HepG2 (cell line): ENCODE results near the gene ARVCF. TPM values are rescaled to one million over a fixed set of nuclear protein-coding genes. Genes with fewer than 3 reads are reported as not detected.
A peak's percentile ranks its signal among the peaks of the same experiment; 100 is the strongest.

ENCODE experiments used
- ESRRA ChIP-seq: sonication (generic); formaldehyde crosslinking; IDR thresholded peaks from 2 replicates; pipeline ENCODE4 v1.5.1; 2020; ENCODE audit warnings: mild to moderate bottlenecking, low read depth, missing genetic modification reagents
- FOSL1 ChIP-seq: sonication (generic); formaldehyde crosslinking; IDR thresholded peaks from 2 replicates; pipeline ENCODE4 v1.9.0; 2021; ENCODE audit warnings: missing genetic modification reagents, borderline replicate concordance
- GMEB1 ChIP-seq: sonication (generic); formaldehyde crosslinking; IDR thresholded peaks from 2 replicates; pipeline ENCODE4 v1.5.1; 2020; ENCODE audit warnings: missing genetic modification reagents, mild to moderate bottlenecking, borderline replicate concordance
- JUND ChIP-seq: sonication (generic); formaldehyde crosslinking; IDR thresholded peaks from 2 replicates; pipeline ENCODE4 v1.8.0; 2022; ENCODE audit warnings: mild to moderate bottlenecking, missing genetic modification reagents
- NFAT5 ChIP-seq: sonication (generic); formaldehyde crosslinking; IDR thresholded peaks from 2 replicates; pipeline ENCODE4 v1.4.0; 2020; ENCODE audit warnings: missing genetic modification reagents
- NFE2L1 ChIP-seq: sonication (generic); formaldehyde crosslinking; IDR thresholded peaks from 2 replicates; pipeline ENCODE4 v1.4.0; 2020; ENCODE audit warnings: missing genetic modification reagents, mild to moderate bottlenecking, borderline replicate concordance
- RFXANK ChIP-seq: IDR thresholded peaks from 2 replicates; pipeline ENCODE4 v1.6.1; 2016
- RNF219 ChIP-seq: sonication (generic); formaldehyde crosslinking; IDR thresholded peaks from 2 replicates; pipeline ENCODE4 v1.5.0; 2020; ENCODE audit warnings: mild to moderate bottlenecking, missing genetic modification reagents
- SMAD3 ChIP-seq: sonication (generic); formaldehyde crosslinking; IDR thresholded peaks from 2 replicates; pipeline ENCODE4 v1.4.0; 2020; ENCODE audit warnings: missing genetic modification reagents
- ZBTB14 ChIP-seq: sonication (generic); formaldehyde crosslinking; IDR thresholded peaks from 2 replicates; pipeline ENCODE4 v1.4.0; 2020; ENCODE audit warnings: missing genetic modification reagents
- ZKSCAN1 ChIP-seq: fragments of 150-350 bp; IDR thresholded peaks from 2 replicates; pipeline ENCODE4 v1.6.1; 2014; ENCODE audit warnings: low read length
- ZNF784 ChIP-seq: sonication (generic); formaldehyde crosslinking; IDR thresholded peaks from 2 replicates; pipeline ENCODE4 v1.5.1; 2020; ENCODE audit warnings: missing genetic modification reagents, mild to moderate bottlenecking, borderline replicate concordance
- ZNF792 ChIP-seq: IDR thresholded peaks from 2 replicates; pipeline ENCODE4 v1.6.1; 2016
- polyA plus RNA-seq, 8 experiments: library from polyadenylated mRNA; depleted of rRNA in 3 of 8; stranded (reverse) in 7 of 8; unstranded in 1 of 8; fragments of >200 nt; fragmentation: Illumina TruSeq in 4 of 8; extraction: Trizol in 4 of 8; gene quantifications; 2 replicates each; pipeline versions ENCODE4 v1.2.1 to v1.2.3, GENCODE V29; 2011 to 2016; ENCODE audit warnings: low read depth in 4 of 8, missing spikeins in 1 of 8, mixed read lengths in 1 of 8; ENCODE audit not compliant: insufficient read depth in 1 of 8
- total RNA-seq, 5 experiments: library from RNA; depleted of rRNA; stranded (reverse); fragments of >200 nt; fragmentation: Illumina TruSeq; extraction: Trizol; gene quantifications; 2 replicates each; pipeline ENCODE4 v1.2.3, GENCODE V29; 2016; ENCODE audit warnings: low read depth in 1 of 5

Gene ARVCF
- total and polyA plus RNA-seq, 2 of the 13 experiments (the other 11 are each of a cell fraction or from before 2014, with no cell fraction given), result 16.4 to 17.7 TPM

GRCh38 chr22:19942157-19943081 is 74.2 kb downstream of the ARVCF start (continued):
- 0 out of 2 replicates have a peak, but pooled peaks have one; percentile 65 for TF ChIP-seq NFAT5 (CRISPR knock-in tag)
- no peak for TF ChIP-seq SMAD3 (CRISPR knock-in tag)
- TF ChIP-seq FOSL1 (CRISPR knock-in tag), result no peak
- no peak for TF ChIP-seq RFXANK (CRISPR knock-in tag)
- no peak; the same call in 1 of the 2 replicates for TF ChIP-seq RNF219 (CRISPR knock-in tag)
- no peak for TF ChIP-seq NFE2L1 (CRISPR knock-in tag)
- no peak for TF ChIP-seq ZNF784 (CRISPR knock-in tag)
- TF ChIP-seq JUND, result no peak; the same call in 1 of the 2 replicates
- TF ChIP-seq ESRRA (CRISPR knock-in tag), result no peak
- no peak for TF ChIP-seq ZKSCAN1
- no peak for TF ChIP-seq ZNF792 (CRISPR knock-in tag)
- no peak for TF ChIP-seq ZBTB14 (CRISPR knock-in tag)
- TF ChIP-seq GMEB1 (CRISPR knock-in tag), result no peak
